ENCODE results near the gene TNFSF11.
"Not testable (repeated sequence)": the region's sequence is repeated elsewhere in the genome, so short reads cannot be mapped to it uniquely, and the experiment has no call there.

The TNFSF11 gene

DNA sequence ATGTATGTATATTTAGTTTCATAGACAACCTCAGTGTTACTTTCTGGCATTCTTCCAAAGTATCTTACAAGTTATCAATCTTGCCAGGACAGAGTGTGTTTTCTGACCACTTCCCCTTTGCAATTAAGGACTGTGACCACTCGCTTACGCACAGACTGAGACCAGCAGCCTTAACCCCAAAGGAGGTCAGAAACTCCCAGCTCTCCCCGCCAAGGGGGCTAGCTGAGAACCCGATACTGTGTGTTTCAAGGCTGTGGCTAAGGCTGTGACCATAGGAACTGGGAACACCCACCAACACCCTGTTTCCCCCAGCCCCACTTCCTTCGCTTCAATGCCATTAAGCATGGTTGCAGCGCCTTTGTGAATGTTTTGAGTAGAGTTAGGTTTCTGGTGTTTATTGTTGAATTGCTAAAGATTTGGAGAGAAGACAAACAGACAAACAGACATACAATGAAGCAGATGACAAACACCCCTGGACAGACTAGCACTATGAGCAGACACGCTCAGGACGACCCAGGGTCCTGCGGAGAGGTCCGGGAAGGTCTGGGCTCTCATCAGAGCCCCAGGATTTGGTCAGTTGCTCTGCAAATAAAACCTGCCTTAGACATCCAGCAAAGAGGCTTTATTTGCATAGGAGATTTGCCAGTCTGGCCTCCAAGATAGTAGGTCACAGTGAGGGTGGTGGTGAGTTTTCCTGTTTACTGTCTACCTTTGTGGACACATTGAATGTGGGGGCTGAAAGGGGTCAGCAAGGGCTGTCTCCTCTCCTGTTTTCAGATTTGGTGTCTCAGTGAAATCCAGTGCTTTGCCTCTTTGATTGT, 25.0 kb upstream of the TNFSF11 start:
- Mint-ChIP-seq H3K27me3 (peaks cover 5% of the 10 kb centered on the region), H3K4me3 (no peak overlapping the region), H3K9me3 (no peaks in the 10 kb centered on the region), H3K4me1 (ENCODE audit: low read depth) (peaks cover 18% of the 10 kb centered on the region), H3K36me3 (ENCODE audit: low read depth) (no peaks in the 10 kb centered on the region), H3K27ac (peak overlapping the region; percentile 76)
- intact Hi-C loops (cut with micrococcal nuclease), result no loop called here

DNA sequence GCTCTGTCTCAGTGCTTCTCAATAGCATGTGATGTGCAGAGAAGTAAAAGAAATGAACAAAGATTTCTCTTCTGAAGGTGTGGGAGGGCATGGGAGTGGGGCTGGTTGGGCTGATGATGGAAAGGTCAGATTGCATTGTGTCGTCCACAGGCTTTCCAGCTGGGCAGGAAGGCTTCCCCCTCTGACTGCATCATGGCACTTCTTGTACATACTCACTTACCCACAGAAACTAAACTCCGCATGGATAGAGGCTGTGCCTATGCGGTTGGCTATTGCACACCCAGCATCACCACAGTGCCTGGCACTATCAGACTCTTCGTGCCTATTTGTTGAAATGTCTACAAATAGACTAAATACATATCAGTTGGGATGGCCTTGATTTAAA, 24.4 kb upstream of the TNFSF11 start:
- intact Hi-C loops (cut with micrococcal nuclease), result no loop called here
- Mint-ChIP-seq H3K36me3 (ENCODE audit: low read depth) (no peaks in the 10 kb centered on the region), H3K4me1 (ENCODE audit: low read depth) (peaks cover 14% of the 10 kb centered on the region), H3K9me3 (no peaks in the 10 kb centered on the region), H3K27me3 (peaks cover 5% of the 10 kb centered on the region), H3K4me3 (no peak overlapping the region), H3K27ac (no peak overlapping the region)

DNA sequence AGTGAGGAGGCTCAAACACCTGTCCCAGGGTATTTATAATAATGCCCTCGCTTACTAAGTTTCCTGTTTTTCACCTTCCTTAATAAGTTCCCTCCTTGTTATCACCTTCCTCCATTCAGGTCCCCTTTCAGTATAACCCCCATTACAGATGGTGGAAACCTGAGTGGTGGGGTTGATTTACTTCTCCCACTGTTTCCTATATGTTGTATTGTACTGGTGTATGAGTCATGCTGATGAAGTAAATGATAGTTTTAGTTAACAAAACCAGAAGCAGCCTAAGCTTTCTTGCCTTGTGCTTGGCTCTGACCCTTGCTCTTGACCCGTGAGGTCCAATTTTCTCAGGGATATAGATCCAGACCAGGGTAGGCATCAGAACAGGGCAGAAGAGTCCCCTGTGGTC, 22.3 kb upstream of the TNFSF11 start:
- Mint-ChIP-seq H3K27ac (no peak overlapping the region), H3K9me3 (no peaks in the 10 kb centered on the region), H3K36me3 (ENCODE audit: low read depth) (no peaks in the 10 kb centered on the region), H3K4me1 (ENCODE audit: low read depth) (peaks cover 12% of the 10 kb centered on the region), H3K4me3 (no peak overlapping the region), H3K27me3 (peaks cover 5% of the 10 kb centered on the region)
- intact Hi-C loops (cut with micrococcal nuclease), result no loop called here

DNA sequence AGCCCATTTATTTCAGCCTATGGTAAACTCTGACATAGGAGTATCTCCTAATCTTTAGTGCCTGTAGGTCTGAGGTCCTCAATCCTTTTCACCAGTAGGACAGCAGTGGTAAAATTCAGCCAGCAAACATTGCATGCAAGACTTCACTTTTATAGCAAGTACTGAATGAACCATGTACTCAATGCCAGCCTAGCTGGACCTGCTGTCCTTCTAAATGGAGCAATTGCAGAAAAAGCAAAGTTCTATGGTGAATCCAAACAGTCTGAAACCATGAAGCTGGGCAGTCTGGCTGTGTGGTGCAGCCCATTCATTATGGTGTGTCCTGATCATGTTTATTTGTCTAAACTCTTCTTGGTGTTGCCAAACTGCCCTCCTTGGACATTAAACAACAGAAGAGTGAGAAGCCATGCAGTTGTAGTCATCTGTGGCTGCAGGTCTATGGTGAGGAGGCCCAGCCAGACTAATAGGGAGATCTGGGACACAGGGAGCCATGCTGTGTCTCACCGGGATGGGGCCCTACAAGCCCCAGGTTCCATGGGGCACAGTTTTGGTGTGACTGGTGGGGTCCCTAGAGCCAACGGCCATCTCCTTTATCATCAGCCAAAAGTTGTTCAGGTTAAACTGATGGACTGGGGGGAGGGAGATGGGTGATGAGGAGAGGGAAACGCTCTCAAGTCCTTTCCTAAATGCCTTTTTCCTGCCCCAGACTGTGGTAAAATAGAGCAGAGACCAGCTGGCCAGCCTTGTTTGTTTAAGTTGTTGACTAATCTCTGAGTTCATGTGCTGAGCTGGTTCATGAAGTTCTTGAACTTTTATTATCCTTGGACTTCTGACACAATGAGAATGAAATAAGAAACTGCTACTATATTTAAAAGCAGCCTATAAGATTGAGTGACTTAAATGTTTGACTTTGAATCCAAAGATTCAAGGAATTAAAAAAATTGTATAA, 20.6 kb upstream of the TNFSF11 start:
- H3K27me3 Mint-ChIP-seq, result peaks cover 5% of the 10 kb centered on the region
- H3K4me1 Mint-ChIP-seq (ENCODE audit: low read depth), result peaks cover 12% of the 10 kb centered on the region
- H3K27ac Mint-ChIP-seq, result no peak overlapping the region
- H3K4me3 Mint-ChIP-seq, result no peak overlapping the region
- intact Hi-C loops (cut with micrococcal nuclease), result no loop called here
- no peaks in the 10 kb centered on the region for H3K9me3 Mint-ChIP-seq
- no peaks in the 10 kb centered on the region for H3K36me3 Mint-ChIP-seq (ENCODE audit: low read depth)

DNA sequence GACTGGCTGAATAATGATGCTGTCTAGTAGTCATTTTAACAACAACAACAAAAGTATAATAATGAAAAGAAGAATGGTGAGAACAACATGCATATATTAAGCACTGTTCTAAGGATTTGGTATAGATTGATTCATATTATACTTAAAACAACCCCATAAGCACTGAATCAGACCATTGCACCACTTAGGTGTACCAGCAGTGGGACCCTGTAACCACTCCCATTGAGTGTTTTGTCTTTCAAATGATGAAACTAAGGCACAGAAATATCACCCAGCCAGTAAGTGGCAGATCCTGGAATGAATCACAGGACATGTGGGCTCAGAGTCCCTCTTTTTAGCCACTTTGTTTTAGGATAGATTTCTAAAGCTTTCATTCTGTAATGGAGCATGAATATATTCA, 14.9 kb upstream of the TNFSF11 start:
- intact Hi-C loops (cut with micrococcal nuclease), result no loop called here
- H3K36me3 Mint-ChIP-seq (ENCODE audit: low read depth), result no peaks in the 10 kb centered on the region
- H3K27me3 Mint-ChIP-seq, result no peaks in the 10 kb centered on the region
- no peak overlapping the region for H3K27ac Mint-ChIP-seq
- no peak overlapping the region for H3K4me3 Mint-ChIP-seq
- H3K4me1 Mint-ChIP-seq (ENCODE audit: low read depth), result peaks cover 21% of the 10 kb centered on the region
- peaks cover 11% of the 10 kb centered on the region for H3K9me3 Mint-ChIP-seq

DNA sequence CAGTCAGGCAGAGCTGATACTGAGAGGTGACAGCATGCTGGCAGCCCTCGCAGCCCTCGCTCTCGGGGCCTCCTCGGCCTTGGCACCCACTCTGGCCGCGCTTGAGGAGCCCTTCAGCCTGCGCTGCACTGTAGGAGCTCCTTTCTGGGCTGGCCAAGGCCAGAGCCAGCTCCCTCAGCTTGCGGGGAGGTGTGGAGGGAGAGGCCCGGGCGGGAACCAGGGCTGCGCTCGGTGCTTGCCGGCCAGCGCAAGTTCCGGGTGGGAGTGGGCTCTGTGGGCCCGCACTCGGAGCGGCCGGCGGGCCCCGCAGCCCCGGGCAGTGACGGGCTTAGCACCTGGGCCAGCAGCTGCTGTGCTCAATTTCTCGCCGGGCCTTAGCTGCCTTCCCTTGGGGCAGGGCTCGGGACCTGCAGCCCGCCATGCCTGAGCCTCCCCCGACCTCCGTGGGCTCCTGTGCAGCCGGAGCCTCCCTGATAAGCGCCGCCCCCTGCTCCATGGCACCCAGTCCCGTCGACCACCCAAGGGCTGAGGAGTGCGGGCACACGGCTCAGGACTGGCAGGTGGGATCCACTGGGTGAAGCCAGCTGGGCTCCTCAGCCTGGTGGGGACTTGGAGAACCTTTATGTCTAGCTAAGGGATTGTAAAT, 14.3 kb upstream of the TNFSF11 start:
- H3K27me3 Mint-ChIP-seq; H3K36me3 Mint-ChIP-seq (ENCODE audit: low read depth); H3K4me3 Mint-ChIP-seq; H3K27ac Mint-ChIP-seq; intact Hi-C loops (cut with micrococcal nuclease): not testable (repeated sequence)
- Mint-ChIP-seq H3K9me3 (peaks cover 11% of the 10 kb centered on the region), H3K4me1 (ENCODE audit: low read depth) (peaks cover 21% of the 10 kb centered on the region)

DNA sequence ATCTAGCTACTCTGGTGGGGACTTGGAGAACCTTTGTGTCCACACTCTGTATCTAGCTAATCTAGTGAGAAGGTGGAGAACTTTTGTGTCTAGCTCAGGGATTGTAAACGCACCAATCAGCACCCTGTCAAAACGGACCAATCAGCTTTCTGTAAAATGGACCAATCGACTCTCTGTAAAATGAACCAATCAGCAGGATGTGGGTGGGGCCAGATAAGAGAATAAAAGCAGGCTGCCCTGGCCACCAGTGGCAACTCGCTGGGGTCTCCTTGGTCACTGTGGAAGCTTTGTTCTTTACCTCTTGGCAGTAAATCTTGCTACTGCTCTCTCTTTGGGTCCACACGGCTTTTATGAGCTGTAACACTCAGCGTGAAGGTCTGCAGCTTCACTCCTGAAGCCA, 13.6 kb upstream of the TNFSF11 start:
- H3K36me3 Mint-ChIP-seq (ENCODE audit: low read depth); intact Hi-C loops (cut with micrococcal nuclease); H3K27ac Mint-ChIP-seq; H3K4me3 Mint-ChIP-seq; H3K27me3 Mint-ChIP-seq: not testable (repeated sequence)
- peaks cover 14% of the 10 kb centered on the region for H3K9me3 Mint-ChIP-seq
- H3K4me1 Mint-ChIP-seq (ENCODE audit: low read depth), result peaks cover 21% of the 10 kb centered on the region

DNA sequence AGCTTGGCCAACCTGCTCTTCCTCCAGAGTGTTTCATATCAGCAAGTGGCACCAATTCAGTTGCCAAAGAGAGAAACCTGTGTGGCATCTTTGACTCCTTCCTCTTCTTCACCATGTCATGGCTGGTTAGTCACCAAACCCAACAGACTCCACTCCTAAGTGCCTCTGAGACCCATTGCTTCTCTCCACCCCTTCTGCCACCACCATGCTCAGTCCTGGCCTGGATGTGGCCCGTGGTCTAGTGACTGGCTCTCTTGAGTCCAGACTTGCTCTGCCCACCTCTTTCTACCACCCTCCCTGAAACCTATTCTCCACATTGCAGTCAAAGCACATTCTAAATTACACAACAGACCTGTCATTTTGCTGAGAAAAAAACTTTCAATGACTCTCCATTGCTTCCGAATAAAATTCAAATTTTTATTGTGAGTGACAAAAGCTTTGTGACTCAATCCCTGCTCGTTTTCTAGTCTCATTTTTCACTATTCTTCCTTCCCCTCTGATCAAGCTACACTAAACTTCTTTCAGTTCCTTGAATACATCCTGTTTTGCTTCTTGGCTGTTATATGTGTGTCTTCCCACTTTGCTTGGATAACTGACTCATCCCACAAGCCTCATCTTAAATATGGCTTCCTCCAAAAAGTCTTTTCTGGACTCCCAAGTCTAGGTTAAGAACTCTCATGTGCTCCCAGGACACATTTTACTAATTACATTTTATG, 12.0 kb upstream of the TNFSF11 start:
- Mint-ChIP-seq H3K9me3 (peaks cover 21% of the 10 kb centered on the region), H3K4me3 (no peak overlapping the region), H3K4me1 (ENCODE audit: low read depth) (peaks cover 21% of the 10 kb centered on the region), H3K27me3 (peaks cover 2% of the 10 kb centered on the region), H3K36me3 (ENCODE audit: low read depth) (no peaks in the 10 kb centered on the region), H3K27ac (peak overlapping the region; percentile 78)
- intact Hi-C loops (cut with micrococcal nuclease), result no loop called here

DNA sequence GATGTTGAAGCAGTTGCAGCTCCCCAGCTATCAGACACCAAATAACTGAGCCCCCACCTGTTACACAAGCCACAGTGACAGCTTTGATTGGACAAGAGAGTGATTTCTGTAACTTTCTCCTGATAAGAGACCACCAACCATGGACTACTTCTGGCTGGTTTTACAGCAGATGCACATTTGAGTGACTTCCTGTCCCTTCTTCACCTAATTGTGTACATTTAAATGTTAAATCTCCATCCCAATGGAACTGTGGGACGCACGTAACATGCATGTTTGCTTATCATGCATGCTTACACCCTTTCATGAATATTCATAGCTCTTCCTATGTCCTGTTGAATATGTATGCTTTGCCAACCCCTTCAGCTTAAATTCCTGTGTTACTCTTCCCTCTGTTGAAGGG, 6.0 kb upstream of the TNFSF11 start:
- Mint-ChIP-seq H3K4me3 (no peak overlapping the region), H3K4me1 (ENCODE audit: low read depth) (peaks cover 9% of the 10 kb centered on the region), H3K27me3 (peaks cover 4% of the 10 kb centered on the region), H3K9me3 (peaks cover 21% of the 10 kb centered on the region), H3K36me3 (ENCODE audit: low read depth) (no peaks in the 10 kb centered on the region), H3K27ac (no peak overlapping the region)
- intact Hi-C loops (cut with micrococcal nuclease), result no loop called here

DNA sequence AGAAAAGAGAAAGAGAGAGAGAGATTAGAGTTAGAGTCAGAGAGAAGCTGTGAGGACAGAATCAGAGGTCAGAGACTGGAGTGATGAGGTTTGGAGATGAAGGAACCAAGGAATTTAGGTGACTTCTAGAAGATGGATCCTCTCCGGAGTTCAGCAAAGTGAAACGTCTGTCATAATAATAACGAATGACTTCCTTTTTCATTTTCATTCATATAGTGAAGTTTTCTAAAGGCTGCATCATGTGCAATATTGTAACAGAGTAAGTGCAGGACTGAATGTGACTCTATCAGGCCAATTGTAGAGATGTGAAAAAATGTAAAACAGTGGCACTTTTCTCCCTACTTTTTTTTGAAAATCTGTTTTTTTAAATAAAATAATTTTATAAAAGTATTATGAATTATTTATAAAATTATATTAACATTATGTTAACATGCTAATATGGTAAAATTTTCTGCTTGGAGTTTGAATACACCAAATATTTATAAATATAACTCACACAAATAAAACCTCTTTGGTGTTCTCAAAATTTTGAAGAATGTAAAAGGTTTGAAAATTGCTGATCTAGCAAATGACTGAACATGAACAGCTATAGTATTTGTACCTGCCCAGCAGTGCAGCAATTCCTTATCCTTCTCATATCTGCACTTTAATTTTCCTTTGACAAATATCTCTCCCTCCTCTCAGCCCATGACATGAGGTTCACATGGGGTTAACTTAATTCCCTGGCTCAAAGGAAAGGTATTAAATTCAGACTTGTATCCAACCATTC, 4.2 kb upstream of the TNFSF11 start:
- Mint-ChIP-seq H3K27ac (peak overlapping the region; percentile 69), H3K9me3 (peaks cover 18% of the 10 kb centered on the region), H3K4me1 (ENCODE audit: low read depth) (peaks cover 23% of the 10 kb centered on the region), H3K36me3 (ENCODE audit: low read depth) (no peaks in the 10 kb centered on the region), H3K27me3 (peaks cover 19% of the 10 kb centered on the region), H3K4me3 (peak overlapping the region; percentile 30)
- intact Hi-C loops (cut with micrococcal nuclease), result no loop called here

DNA sequence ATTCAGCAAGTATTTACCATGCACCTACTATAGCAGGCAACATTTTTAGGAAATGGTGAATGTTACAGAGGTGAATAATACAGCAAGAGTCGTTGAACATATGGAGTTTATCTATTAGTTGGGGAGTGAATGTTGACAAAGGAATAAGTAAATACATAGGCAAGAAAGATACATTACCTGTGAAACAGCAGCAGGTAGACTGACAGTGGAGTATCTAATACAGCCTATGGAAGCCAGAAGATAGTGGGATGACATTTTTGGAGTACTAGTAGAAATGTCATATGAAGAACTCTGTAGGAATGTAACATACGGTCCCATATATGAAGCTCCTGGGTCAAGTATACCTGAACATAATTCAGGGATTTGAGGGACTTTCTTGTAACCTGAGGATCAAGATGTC, 2.1 kb upstream of the TNFSF11 start:
- H3K4me1 Mint-ChIP-seq (ENCODE audit: low read depth), result peaks cover 30% of the 10 kb centered on the region
- peaks cover 9% of the 10 kb centered on the region for H3K9me3 Mint-ChIP-seq
- no peak overlapping the region for H3K4me3 Mint-ChIP-seq
- intact Hi-C loops (cut with micrococcal nuclease), result no loop called here
- no peaks in the 10 kb centered on the region for H3K36me3 Mint-ChIP-seq (ENCODE audit: low read depth)
- no peak overlapping the region for H3K27ac Mint-ChIP-seq
- H3K27me3 Mint-ChIP-seq, result peaks cover 35% of the 10 kb centered on the region

DNA sequence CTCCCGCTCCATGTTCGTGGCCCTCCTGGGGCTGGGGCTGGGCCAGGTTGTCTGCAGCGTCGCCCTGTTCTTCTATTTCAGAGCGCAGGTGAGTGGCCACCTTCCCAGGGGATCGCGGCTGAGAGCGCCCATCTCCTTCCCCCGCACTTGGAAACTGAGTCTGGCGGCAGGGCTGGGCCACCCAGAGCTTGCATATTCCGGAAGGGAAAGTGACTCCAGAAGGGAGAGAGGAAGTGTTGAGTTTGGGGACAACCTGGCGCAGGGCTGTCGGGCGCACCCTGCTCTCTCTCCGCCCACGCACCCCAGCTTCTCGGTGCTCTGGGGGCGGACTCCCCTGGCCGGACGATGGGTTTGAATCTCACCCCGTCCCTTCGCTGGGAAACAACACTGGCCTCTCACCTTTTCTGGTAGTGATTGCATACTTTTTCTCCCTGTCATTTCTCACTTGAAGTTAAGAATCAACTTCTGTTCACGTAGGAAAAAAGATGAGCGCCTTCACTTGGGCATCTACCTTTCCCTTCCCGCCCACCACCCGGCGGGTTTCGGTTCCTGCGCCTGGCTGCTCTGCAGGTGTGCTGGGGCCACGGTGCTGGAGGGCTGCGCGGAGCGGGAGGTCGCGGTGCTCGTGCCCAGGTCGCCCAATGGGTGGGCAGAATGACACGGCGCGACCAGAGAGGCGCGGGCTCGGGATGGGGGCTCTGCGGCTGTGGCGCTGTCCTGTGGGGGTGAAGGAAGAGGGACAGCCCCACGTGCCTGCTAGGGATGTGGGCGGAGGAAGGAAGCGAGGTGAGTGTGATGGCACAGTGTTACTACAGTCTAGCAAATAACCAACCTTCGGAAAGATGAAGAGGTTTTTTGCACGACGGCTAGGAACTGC, 721 bp downstream of the TNFSF11 start:
- peaks cover 49% of the 10 kb centered on the region for H3K27me3 Mint-ChIP-seq
- no peak overlapping the region for H3K27ac Mint-ChIP-seq
- no peaks in the 10 kb centered on the region for H3K36me3 Mint-ChIP-seq (ENCODE audit: low read depth)
- H3K9me3 Mint-ChIP-seq, result peaks cover 9% of the 10 kb centered on the region
- peaks cover 23% of the 10 kb centered on the region for H3K4me1 Mint-ChIP-seq (ENCODE audit: low read depth)
- intact Hi-C loops (cut with micrococcal nuclease), result no loop called here
- H3K4me3 Mint-ChIP-seq, result peak overlapping the region; percentile 59
